Peyer's patch (tissue), 4 donors: ENCODE data around the gene SHC3. TPM values are rescaled to one million over a fixed set of nuclear protein-coding genes. Genes with fewer than 3 reads are reported as not detected.

Experiments
- DNase-seq, 3 donors: peaks; one replicate each; pipeline ENCODE4 v3.0.0-alpha.2; 2017 to 2019
- H3K27ac ChIP-seq, 4 donors: fragments of 200-600 bp; sonication (generic); one replicate each; pipeline ENCODE4 v1.5.1; 2016 to 2019
- H3K27me3 ChIP-seq, 2 donors: fragments of 200-600 bp; sonication (generic); one replicate each; pipeline ENCODE4 v1.5.1; 2019
- H3K36me3 ChIP-seq, 3 donors: fragments of 200-600 bp; sonication (generic); one replicate each; pipeline ENCODE4 v1.5.1; 2016 to 2019
- H3K4me1 ChIP-seq, 4 donors: fragments of 200-600 bp; sonication (generic); one replicate each; pipeline ENCODE4 v1.5.1; 2016 to 2019
- H3K4me3 ChIP-seq, 4 donors: fragments of 200-600 bp; sonication (generic); 1 replicate in 3 of 4; 2 replicates in 1 of 4; pipeline ENCODE4 v1.5.1; 2016 to 2019; ENCODE audit warnings: mild to moderate bottlenecking in 1 of 4
- H3K9me3 ChIP-seq, 4 donors: fragments of 200-600 bp; sonication (generic); one replicate each; pipeline ENCODE4 v1.5.1; 2016 to 2019; ENCODE audit warnings: mild to moderate bottlenecking in 1 of 4
- POLR2A ChIP-seq, 2 donors: fragments of 450-650 bp; IDR thresholded peaks; one replicate each; pipeline ENCODE4 v1.5.1; 2017; ENCODE audit warnings: antibody characterized with exemption in 2 of 2, mild to moderate bottlenecking in 2 of 2, moderate library complexity in 2 of 2
- total RNA-seq, 4 donors: library from RNA; depleted of rRNA; stranded (reverse); fragments of >200 nt; gene quantifications; one replicate each; pipeline ENCODE4 v1.1.0, GENCODE V29; 2016
- TF ChIP-seq, protein P1 (sequence below), 6 experiments: fragments of 450-650 bp in 4 of 6; fragments of 200-600 bp in 2 of 6; sonication (generic) in 1 of 6; IDR thresholded peaks; one replicate each; pipeline ENCODE4 v1.5.1; 2017 to 2019; ENCODE audit warnings: antibody characterized with exemption in 6 of 6, mild to moderate bottlenecking in 3 of 6, moderate library complexity in 1 of 6

SHC3 gene
- total RNA-seq, 4 donors from 2014 or later, result 0.88 to 5.0 (median 2.2) TPM

- no peaks in the 10 kb centered on the region for H3K9me3 ChIP-seq
- TF ChIP-seq, protein P1, sequence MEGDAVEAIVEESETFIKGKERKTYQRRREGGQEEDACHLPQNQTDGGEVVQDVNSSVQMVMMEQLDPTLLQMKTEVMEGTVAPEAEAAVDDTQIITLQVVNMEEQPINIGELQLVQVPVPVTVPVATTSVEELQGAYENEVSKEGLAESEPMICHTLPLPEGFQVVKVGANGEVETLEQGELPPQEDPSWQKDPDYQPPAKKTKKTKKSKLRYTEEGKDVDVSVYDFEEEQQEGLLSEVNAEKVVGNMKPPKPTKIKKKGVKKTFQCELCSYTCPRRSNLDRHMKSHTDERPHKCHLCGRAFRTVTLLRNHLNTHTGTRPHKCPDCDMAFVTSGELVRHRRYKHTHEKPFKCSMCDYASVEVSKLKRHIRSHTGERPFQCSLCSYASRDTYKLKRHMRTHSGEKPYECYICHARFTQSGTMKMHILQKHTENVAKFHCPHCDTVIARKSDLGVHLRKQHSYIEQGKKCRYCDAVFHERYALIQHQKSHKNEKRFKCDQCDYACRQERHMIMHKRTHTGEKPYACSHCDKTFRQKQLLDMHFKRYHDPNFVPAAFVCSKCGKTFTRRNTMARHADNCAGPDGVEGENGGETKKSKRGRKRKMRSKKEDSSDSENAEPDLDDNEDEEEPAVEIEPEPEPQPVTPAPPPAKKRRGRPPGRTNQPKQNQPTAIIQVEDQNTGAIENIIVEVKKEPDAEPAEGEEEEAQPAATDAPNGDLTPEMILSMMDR (IDR thresholded peaks at IDR 0.05), result no peak
- no peak for TF ChIP-seq POLR2A (IDR thresholded peaks at IDR 0.05)
- H3K27me3 ChIP-seq, result no peaks in the 10 kb centered on the region
- no peaks in the 10 kb centered on the region for H3K36me3 ChIP-seq
- no peak for DNase-seq
- no peaks in the 10 kb centered on the region for H3K4me1 ChIP-seq
- no peak overlapping the region for H3K27ac ChIP-seq
- H3K4me3 ChIP-seq, result no peak overlapping the region
Measured at GRCh38 chr9:89223396-89223977, 44.9 kb upstream of the SHC3 start.

GRCh38 chr9:89219637-89220036 is 41.0 kb upstream of the SHC3 start:
- H3K27me3 ChIP-seq, result no peaks in the 10 kb centered on the region
- no peaks in the 10 kb centered on the region for H3K9me3 ChIP-seq
- no peak overlapping the region for H3K4me3 ChIP-seq
- peak in 1 of 3 donors; percentile 21 for DNase-seq
- H3K4me1 ChIP-seq, result no peaks in the 10 kb centered on the region
- H3K27ac ChIP-seq, result no peak overlapping the region
- TF ChIP-seq POLR2A (IDR thresholded peaks at IDR 0.05), result no peak
- TF ChIP-seq, protein P1 (IDR thresholded peaks at IDR 0.05), result no peak
- H3K36me3 ChIP-seq, result no peaks in the 10 kb centered on the region

- no peak overlapping the region for H3K4me3 ChIP-seq
- no peaks in the 10 kb centered on the region for H3K36me3 ChIP-seq
- no peaks in the 10 kb centered on the region for H3K4me1 ChIP-seq
- no peaks in the 10 kb centered on the region for H3K27me3 ChIP-seq
- no peak for TF ChIP-seq POLR2A (IDR thresholded peaks at IDR 0.05)
- TF ChIP-seq, protein P1 (IDR thresholded peaks at IDR 0.05), result no peak
- no peak overlapping the region for H3K27ac ChIP-seq
- no peaks in the 10 kb centered on the region for H3K9me3 ChIP-seq
- DNase-seq, result no peak
Measured at GRCh38 chr9:89218040-89218928, 39.7 kb upstream of the SHC3 start.

GRCh38 chr9:89215342-89215741 is 36.7 kb upstream of the SHC3 start:
- no peaks in the 10 kb centered on the region for H3K36me3 ChIP-seq

GRCh38 chr9:89213396-89213880 is 34.8 kb upstream of the SHC3 start:
- Histone ChIP-seq H3K4me3 (no peak overlapping the region), H3K27me3 (no peaks in the 10 kb centered on the region)

More at GRCh38 chr9:89215342-89215741, 36.7 kb upstream of the SHC3 start:
- Histone ChIP-seq H3K9me3 (no peaks in the 10 kb centered on the region), H3K27me3 (no peaks in the 10 kb centered on the region), H3K27ac (no peak overlapping the region), H3K4me3 (no peak overlapping the region), H3K4me1 (no peaks in the 10 kb centered on the region)
- no peak for TF ChIP-seq POLR2A (IDR thresholded peaks at IDR 0.05)
- TF ChIP-seq, protein P1 (IDR thresholded peaks at IDR 0.05), result no peak
- DNase-seq, result no peak

More at GRCh38 chr9:89213396-89213880, 34.8 kb upstream of the SHC3 start:
- Histone ChIP-seq H3K27ac (no peak overlapping the region), H3K4me1 (no peaks in the 10 kb centered on the region), H3K36me3 (no peaks in the 10 kb centered on the region), H3K9me3 (no peaks in the 10 kb centered on the region)
- no peak for DNase-seq
- TF ChIP-seq, protein P1 (IDR thresholded peaks at IDR 0.05), result no peak
- TF ChIP-seq POLR2A (IDR thresholded peaks at IDR 0.05), result no peak
